GM23338 (cell line): ENCODE data around the gene CYYR1. TPM values are rescaled to one million over a fixed set of nuclear protein-coding genes. Genes with fewer than 3 reads are reported as not detected.

Experiments
- ATAC-seq: fragments of 200-7000 bp; cut with Tn5 transposase; 3 replicates; pipeline ENCODE4 v1.9.1; 2020
- DNase-seq: peaks from one replicate; pipeline ENCODE4 v3.0.0-alpha.2; 2015; ENCODE audit warnings: low spot score
- H2AFZ ChIP-seq: fragments of 200-600 bp; sonication (generic); 2 replicates; pipeline ENCODE4 v1.8.0; 2016; ENCODE audit warnings: antibody characterized with exemption, mild to moderate bottlenecking, moderate library complexity
- H3F3A ChIP-seq: fragments of 200-600 bp; sonication (generic); replicated peaks from 2 replicates; pipeline ENCODE4 v1.8.0; 2017; ENCODE audit warnings: antibody characterized with exemption, mixed run types, low read depth
- H3K27ac ChIP-seq: fragments of 200-600 bp; sonication (generic); 2 replicates; pipeline ENCODE4 v1.6.1; 2016; ENCODE audit warnings: low read depth
- H3K27me3 ChIP-seq: fragments of 200-600 bp; sonication (generic); 2 replicates; pipeline ENCODE4 v1.8.0; 2016; ENCODE audit warnings: mild to moderate bottlenecking, mixed run types, moderate library complexity; ENCODE audit not compliant: insufficient read depth
- H3K36me3 ChIP-seq: fragments of 200-600 bp; sonication (generic); 2 replicates; pipeline ENCODE4 v1.8.0; 2016; ENCODE audit warnings: mild to moderate bottlenecking; ENCODE audit not compliant: insufficient read depth
- H3K4me1 ChIP-seq: fragments of 200-600 bp; sonication (generic); 2 replicates; pipeline ENCODE4 v1.8.0; 2016; ENCODE audit warnings: mild to moderate bottlenecking, moderate library complexity; ENCODE audit not compliant: insufficient read depth
- H3K4me2 ChIP-seq: fragments of 200-600 bp; sonication (generic); 2 replicates; pipeline ENCODE4 v1.7.1; 2017; ENCODE audit warnings: mixed run types
- H3K4me3 ChIP-seq: fragments of 200-600 bp; sonication (generic); 2 replicates; pipeline ENCODE4 v1.6.1; 2016; ENCODE audit warnings: mixed run types
- H3K79me2 ChIP-seq: fragments of 200-600 bp; sonication (generic); replicated peaks from 2 replicates; pipeline ENCODE4 v1.8.0; 2017; ENCODE audit warnings: mild to moderate bottlenecking; ENCODE audit not compliant: insufficient read depth
- H3K9me2 ChIP-seq: fragments of 200-600 bp; sonication (generic); 2 replicates; pipeline ENCODE4 v1.8.0; 2017; ENCODE audit not compliant: insufficient read depth
- H4K20me1 ChIP-seq: fragments of 200-600 bp; sonication (generic); replicated peaks from 2 replicates; pipeline ENCODE4 v1.8.0; 2017; ENCODE audit warnings: mild to moderate bottlenecking; ENCODE audit not compliant: insufficient read depth
- H3K27ac Mint-ChIP-seq: 2 replicates; pipeline ENCODE4 v1.8.0; 2020; ENCODE audit warnings: inconsistent platforms, mild to moderate bottlenecking, moderate library complexity, mixed read lengths
- H3K27me3 Mint-ChIP-seq: 3 replicates; pipeline ENCODE4 v1.8.0; 2022; ENCODE audit warnings: low read depth, mild to moderate bottlenecking, moderate library complexity, mixed read lengths, inconsistent platforms; ENCODE audit not compliant: insufficient read depth, poor library complexity
- H3K36me3 Mint-ChIP-seq: 3 replicates; pipeline ENCODE4 v1.8.0; 2021; ENCODE audit warnings: low read depth, mild to moderate bottlenecking, inconsistent platforms, moderate library complexity, mixed read lengths
- H3K4me1 Mint-ChIP-seq: 3 replicates; pipeline ENCODE4 v1.8.0; 2020; ENCODE audit warnings: mild to moderate bottlenecking, inconsistent platforms, mixed read lengths
- H3K4me3 Mint-ChIP-seq: 3 replicates; pipeline ENCODE4 v1.8.0; 2021; ENCODE audit warnings: moderate library complexity, mild to moderate bottlenecking, inconsistent platforms, mixed read lengths
- H3K9me3 Mint-ChIP-seq: 3 replicates; pipeline ENCODE4 v1.8.0; 2020; ENCODE audit warnings: moderate library complexity, mild to moderate bottlenecking, inconsistent platforms, mixed read lengths
- CREB1 ChIP-seq: fragments of 250-450 bp; sonication (Bioruptor Pico); IDR thresholded peaks from 2 replicates; pipeline ENCODE4 v1.5.0; 2020; ENCODE audit warnings: low read depth, mild to moderate bottlenecking, moderate library complexity
- CTCF ChIP-seq, 2 experiments: fragments of 200-600 bp in 1 of 2; sonication (generic) in 1 of 2; conservative IDR thresholded peaks; 2 replicates each; pipeline versions ENCODE4 v1.5.1 to v1.6.1; 2016 to 2017; ENCODE audit warnings: antibody characterized with exemption in 2 of 2, low read depth in 2 of 2, mild to moderate bottlenecking in 2 of 2, moderate library complexity in 1 of 2
- JUNB ChIP-seq: IDR thresholded peaks from one replicate; pipeline ENCODE4 v1.6.1; 2016; ENCODE audit warnings: antibody characterized with exemption; ENCODE audit not compliant: unreplicated experiment
- NANOG ChIP-seq: IDR thresholded peaks from 2 replicates; pipeline ENCODE4 v1.6.1; 2016; ENCODE audit warnings: antibody characterized with exemption, borderline replicate concordance
- POLR2AphosphoS5 ChIP-seq: IDR thresholded peaks from 2 replicates; pipeline ENCODE4 v1.6.1; 2016; ENCODE audit warnings: antibody characterized with exemption, low read depth
- REST ChIP-seq: IDR thresholded peaks from one replicate; pipeline ENCODE4 v1.6.1; 2018; ENCODE audit warnings: antibody characterized with exemption; ENCODE audit not compliant: unreplicated experiment
- ZNF114 ChIP-seq: fragments of 250-450 bp; sonication (Bioruptor Pico); IDR thresholded peaks from 2 replicates; pipeline ENCODE4 v1.5.0; 2020; ENCODE audit warnings: mild to moderate bottlenecking, moderate library complexity
- ZNF331 ChIP-seq: fragments of 250-450 bp; sonication (Bioruptor Pico); IDR thresholded peaks from 2 replicates; pipeline ENCODE4 v1.5.0; 2020; ENCODE audit warnings: low read depth, mild to moderate bottlenecking, moderate library complexity
- ZNF462 ChIP-seq: fragments of 250-450 bp; sonication (Bioruptor Pico); IDR thresholded peaks from 2 replicates; pipeline ENCODE4 v1.5.0; 2020; ENCODE audit warnings: mild to moderate bottlenecking, moderate library complexity
- polyA plus RNA-seq: library from polyadenylated mRNA; unstranded; fragments of >200 nt; fragmentation: Nextera tagmentation; extraction: Ambion mirVana; gene quantifications from 2 replicates; pipeline ENCODE4 v1.2.1, GENCODE V29; 2016
- total RNA-seq: library from RNA; depleted of rRNA; stranded (reverse); fragments of >200 nt; shearing (Covaris generic); gene quantifications from 2 replicates; pipeline ENCODE4 v1.2.3, GENCODE V29; 2014

CYYR1 gene
- total and polyA plus RNA-seq, 2 experiments from 2014 or later = 23.8 to 25.4 TPM

- TF ChIP-seq NANOG (no peak), CTCF (conservative IDR thresholded peaks at IDR 0.05; ENCODE audit: low read depth in 2 of 2) (no peak), JUNB (no peak)
Observed at GRCh38 chr21:26438976-26439375, 134.1 kb downstream of the CYYR1 start (continued).

GRCh38 chr21:26437326-26438009 lies 135.6 kb downstream of the CYYR1 start:
- H3K9me3 Mint-ChIP-seq = peaks cover 17% of the 10 kb centered on the region
- Histone ChIP-seq H3K4me2 (no peak overlapping the region; the same call in 1 of the 2 replicates), H4K20me1 (no peaks in the 10 kb centered on the region), H2AFZ (0 out of 2 replicates have a peak overlapping the region, but pooled peaks have one; percentile 49), H3K9me2 (peaks cover 12% of the 10 kb centered on the region; the same call in 1 of the 2 replicates), H3K27me3 (no peaks in the 10 kb centered on the region), H3K79me2 (no peaks in the 10 kb centered on the region), H3K36me3 (no peaks in the 10 kb centered on the region), H3F3A (no peaks in the 10 kb centered on the region), H3K4me1 (no peaks in the 10 kb centered on the region; the same call in 1 of the 2 replicates), H3K4me3 (no peak overlapping the region), H3K27ac (no peak overlapping the region)
- no peak overlapping the region for H3K27ac Mint-ChIP-seq
- no peaks in the 10 kb centered on the region for H3K27me3 Mint-ChIP-seq
- H3K36me3 Mint-ChIP-seq = peaks cover 13% of the 10 kb centered on the region; the same call in 2 of the 3 replicates
- H3K4me1 Mint-ChIP-seq = peaks cover 7% of the 10 kb centered on the region
- H3K4me3 Mint-ChIP-seq = no peak overlapping the region
- peak; percentile 24 for DNase-seq
- ATAC-seq = no peak
- no peak for TF ChIP-seq ZNF331
- TF ChIP-seq POLR2AphosphoS5 = no peak
- TF ChIP-seq ZNF462 (CRISPR knock-in tag) = peak; percentile 23; the same call in 1 of the 2 replicates
- no peak for TF ChIP-seq CREB1
- no peak for TF ChIP-seq NANOG
- TF ChIP-seq ZNF114 (CRISPR knock-in tag) = no peak
- TF ChIP-seq REST = no peak
